GM21381 (cell line): ENCODE data around the gene KLHDC3.
"Not testable (repeated sequence)": the region's sequence is repeated elsewhere in the genome, so short reads cannot be mapped to it uniquely, and the experiment has no call there.

Experiments used
- ATAC-seq: cut with Tn5 transposase; IDR thresholded peaks from one replicate; pipeline ENCODE4 v1.9.1; 2021; ENCODE audit warnings: mild to moderate bottlenecking, moderate library complexity; ENCODE audit not compliant: unreplicated experiment

The KLHDC3 gene

DNA sequence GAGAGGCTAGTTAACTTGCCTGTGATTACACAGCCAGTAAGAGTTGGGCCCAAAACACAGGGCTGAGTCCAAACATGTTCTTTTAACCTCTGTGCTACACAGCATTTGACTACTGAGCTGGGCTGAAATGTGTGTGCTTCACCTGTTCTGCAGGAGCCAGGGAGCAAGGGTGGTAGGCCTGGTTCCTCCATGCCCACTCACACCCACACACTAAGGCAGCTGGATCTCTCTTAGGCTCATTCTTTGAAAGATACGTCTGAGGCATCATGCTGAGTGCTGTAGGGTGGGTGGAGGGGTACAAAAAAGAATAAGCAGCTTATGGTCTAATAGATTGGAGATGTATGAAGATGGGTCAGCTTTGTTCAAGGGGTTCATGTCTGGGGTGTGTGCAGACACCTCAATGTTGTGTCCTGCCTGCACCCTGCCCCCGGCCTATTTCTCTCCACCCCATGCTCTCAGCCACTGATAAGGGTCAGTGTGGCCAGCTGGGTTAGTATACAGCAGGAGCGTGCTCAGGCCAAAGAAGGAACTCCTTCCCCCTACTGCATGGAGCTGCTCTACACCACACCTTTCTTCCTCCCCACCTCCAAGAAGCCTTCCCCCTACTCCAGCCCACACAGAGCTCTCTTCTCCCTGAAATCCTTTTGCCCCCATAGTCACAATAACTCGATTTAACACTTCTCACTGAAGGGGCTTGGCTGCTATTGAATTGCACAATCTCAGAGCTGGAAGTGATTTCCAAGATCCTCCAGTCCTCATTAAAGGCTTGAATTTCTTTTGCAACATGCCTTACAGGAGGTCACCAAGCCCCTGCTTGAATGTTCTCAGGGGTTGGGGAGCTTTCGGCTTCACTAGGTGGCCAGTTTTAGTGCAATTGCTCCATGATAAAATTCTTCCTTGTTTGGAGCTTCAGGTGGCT is 26.3 kb upstream of the KLHDC3 start:
- ATAC-seq: no peak

DNA sequence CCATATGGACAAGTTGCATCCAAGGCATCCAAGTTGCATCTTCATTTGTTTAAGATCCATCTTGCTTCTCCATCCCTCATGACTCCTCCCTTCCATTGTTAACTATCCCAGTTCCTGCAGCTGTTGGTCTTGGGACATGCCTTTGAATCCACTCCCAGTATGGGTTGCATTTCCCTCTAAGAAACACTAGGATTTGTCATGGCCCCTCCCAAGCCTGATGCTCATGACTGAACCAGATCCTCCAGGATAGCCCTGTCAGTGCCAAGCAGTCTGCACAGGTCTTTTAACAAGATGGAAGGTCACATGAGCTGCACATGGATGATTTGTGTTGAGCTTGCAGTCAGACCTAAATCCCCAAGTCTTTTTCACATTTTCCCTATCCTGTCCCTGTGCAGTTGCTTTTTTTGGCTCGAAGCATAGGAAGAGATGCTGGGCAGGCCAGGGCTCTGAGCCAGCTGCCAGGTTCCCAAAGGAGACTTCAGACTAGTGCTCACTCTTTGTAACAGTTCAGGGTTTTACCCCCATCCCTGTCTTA is 25.5 kb upstream of the KLHDC3 start:
- no peak for ATAC-seq

DNA sequence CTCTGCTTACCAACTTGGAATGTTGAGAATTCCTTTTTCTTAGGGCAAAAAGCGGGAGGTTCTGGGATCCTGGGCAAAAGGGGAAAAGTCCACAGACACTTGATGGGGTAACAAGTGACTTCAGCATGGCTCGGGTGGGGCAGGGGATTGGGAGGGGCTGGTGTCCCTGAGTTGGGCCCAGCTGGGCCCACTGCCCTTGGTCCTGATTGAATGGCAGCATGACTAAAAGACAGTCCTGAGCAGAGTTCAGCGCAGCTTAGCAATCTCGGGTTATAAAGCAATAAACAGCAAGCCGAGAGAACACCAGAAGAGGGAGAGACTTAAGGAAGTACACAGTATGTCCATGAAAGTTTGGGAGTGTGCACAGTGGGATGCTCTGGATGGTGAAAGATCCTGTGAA is 24.1 kb upstream of the KLHDC3 start:
- ATAC-seq: no peak

DNA sequence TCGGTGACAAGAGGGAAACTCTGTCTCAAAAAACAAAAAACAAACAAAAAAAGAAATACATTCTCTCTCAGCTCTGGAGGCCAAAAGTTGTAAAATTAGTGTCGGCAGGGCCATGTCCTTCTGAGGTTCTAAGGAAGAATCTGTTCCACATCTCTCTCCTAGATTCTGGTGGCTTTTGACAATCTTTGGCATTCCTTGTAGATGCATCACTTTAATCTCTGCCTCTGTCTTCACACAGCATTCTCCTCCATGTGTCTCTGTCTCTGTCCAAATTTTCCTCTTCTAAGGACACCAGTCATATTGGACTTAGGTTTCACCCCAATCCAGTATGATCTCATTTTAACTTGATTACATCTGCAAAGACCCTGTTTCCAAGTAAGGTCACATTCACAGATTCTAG is 20.6 kb upstream of the KLHDC3 start:
- no peak for ATAC-seq

DNA sequence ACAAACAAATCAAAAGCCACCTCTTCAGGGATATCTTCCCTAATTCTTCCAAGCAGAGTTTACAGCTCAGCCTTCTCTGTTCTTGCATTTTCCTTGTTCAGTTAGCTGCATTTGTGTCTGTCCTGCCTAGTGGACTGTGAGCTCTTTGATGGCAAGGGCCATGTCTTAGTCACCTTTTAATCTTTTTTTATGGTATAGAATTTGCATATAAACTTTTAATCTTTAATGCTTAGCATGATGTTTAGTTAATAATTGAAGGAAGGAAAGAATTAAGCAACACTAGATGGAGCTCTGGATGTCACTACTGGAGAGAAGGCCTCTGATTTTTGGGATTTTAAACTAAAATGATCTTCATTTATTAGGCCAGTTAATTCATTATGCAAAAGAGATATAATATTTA is 17.5 kb upstream of the KLHDC3 start:
- ATAC-seq: no peak

DNA sequence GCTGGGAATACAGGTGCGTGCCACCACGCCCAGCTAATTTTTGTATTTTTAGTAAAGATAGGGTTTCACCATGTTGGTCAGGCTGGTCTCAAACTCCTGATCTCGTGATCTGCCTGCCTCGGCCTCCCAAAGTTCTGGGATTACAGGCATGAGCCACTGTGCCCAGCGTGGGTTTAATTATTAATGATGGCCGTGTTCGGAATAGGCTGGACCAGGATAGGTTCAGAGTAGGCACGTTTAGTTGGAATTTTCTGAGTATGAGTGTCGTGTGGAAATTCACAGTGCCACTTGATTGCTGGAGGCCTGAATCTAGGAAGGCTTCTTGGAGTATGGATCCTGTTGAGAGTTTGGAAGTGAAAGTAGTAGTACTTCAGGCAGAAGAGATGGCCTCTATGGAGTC is 15.8 kb upstream of the KLHDC3 start:
- not testable (repeated sequence) for ATAC-seq

DNA sequence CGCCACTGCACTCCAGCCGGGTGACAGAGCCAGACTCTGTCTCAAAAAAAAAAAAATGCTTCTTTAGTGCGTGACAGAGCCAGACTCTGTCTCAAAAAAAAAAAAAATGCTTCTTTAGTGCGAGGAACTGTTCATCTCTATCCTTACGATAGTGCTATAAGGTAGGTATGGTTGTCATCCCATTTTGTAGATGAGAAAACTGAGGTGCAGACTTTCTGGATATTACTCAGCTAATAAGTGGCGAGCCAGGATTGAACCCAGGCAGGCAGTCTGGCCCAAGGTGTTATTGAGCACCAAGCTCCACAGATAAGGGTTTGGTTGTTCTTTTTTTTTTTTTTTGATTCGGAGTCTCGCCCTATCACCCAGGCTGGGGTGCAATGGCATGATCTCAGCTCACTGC is 12.2 kb upstream of the KLHDC3 start:
- ATAC-seq: no peak

DNA sequence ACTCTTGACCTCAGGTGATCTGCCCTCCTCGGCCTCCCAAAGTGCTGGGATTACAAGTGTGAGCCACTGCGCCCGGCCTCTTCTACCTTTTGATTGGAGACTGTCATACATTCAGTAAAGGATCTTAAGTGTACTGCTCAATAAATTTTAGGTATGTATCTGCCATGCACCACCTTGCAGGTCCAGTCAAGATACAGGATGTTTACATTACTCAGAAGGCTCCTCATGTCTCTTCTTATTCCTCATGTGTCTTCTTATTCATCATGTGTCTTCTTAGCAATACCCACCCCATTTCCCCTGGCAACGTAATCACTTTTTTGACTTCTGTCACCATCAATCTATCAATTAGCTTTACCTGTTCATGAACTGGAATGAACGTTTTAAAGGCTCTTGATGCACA is 8.2 kb upstream of the KLHDC3 start:
- ATAC-seq: no peak

DNA sequence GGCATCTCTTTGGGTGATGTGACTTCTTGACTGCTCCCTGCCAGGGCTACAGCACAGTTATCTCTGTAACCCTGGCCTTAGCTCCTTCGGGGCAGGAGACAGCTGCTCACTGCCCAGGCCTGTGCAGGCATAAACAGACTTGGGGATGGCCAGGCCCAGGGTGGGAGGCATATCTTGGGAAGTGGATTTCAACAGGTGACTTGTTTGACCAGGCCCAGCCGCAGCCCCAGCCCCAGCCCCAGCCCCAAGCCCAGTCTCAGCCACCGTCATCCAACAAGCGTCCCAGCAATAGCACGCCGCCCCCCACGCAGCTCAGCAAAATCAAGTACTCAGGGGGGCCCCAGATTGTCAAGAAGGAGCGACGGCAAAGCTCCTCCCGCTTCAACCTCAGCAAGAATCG is 7.8 kb upstream of the KLHDC3 start:
- no peak for ATAC-seq

DNA sequence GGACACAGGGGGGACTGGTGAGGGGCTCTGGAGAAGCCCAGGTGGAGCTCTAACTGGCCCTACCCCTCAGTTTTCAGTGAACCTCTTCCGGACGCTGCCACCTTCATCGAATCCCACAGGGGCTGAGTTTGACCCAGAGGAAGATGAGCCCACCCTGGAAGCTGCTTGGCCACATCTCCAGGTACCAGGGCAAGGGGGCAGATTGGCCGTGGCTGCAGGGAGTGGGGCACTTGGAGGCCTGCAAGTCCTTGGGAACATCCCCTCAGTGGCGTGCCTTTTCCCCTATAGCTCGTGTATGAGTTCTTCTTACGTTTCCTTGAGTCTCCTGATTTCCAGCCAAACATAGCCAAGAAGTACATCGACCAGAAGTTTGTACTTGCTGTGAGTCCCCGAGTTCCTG is 6.9 kb upstream of the KLHDC3 start:
- ATAC-seq: no peak

DNA sequence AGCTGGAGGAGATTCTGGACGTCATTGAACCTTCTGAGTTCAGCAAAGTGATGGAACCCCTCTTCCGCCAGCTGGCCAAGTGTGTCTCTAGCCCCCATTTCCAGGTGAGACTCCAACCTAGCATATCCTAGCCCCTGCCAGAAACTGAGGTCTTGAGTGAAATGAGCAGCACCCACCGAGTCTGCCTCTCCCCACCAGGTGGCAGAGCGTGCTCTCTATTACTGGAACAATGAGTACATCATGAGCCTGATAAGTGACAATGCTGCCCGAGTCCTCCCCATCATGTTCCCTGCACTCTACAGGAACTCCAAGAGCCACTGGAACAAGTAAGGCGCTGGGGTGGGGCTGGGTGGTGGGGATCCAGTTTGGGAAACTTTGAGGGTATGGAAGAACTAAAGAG is 4.9 kb upstream of the KLHDC3 start:
- ATAC-seq: no peak

DNA sequence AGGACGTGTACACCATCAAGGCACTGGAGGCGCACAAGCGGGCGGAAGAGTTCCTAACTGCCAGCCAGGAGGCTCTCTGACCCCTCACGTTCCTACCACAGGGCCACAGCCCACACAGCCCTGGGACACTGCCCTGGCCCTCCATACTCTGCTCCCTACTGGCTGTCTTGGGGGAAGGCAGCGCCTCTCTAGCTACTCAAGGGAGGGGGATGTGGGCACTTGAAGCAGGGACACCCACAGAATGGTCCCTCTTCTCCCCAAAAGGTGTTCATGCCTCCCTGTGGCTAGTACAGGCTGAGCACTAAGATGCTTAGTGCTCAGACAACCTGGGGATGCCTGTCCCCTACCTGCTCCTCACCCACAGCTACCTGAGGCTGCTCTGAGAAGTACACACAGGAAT is 2.8 kb upstream of the KLHDC3 start:
- no peak for ATAC-seq

DNA sequence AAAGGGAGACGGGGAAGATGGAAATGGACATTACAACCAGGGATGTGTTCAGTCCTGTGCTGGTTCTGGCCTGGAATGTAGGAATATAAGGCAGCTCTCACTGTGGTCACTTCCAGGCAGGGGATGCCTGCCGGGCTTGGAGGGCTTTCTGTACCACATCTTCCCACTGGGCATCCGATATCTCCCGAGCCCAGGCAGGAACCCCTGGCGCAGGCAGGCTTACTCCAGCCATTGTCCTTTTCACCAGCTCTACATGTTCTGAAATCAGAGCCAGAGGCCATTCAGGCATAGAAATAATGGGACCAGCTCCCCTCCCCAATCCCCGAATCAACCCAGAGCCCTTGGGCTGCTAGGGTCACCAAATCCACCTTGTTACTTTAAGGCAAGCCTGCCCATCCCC is 1.7 kb upstream of the KLHDC3 start:
- ATAC-seq: no peak

DNA sequence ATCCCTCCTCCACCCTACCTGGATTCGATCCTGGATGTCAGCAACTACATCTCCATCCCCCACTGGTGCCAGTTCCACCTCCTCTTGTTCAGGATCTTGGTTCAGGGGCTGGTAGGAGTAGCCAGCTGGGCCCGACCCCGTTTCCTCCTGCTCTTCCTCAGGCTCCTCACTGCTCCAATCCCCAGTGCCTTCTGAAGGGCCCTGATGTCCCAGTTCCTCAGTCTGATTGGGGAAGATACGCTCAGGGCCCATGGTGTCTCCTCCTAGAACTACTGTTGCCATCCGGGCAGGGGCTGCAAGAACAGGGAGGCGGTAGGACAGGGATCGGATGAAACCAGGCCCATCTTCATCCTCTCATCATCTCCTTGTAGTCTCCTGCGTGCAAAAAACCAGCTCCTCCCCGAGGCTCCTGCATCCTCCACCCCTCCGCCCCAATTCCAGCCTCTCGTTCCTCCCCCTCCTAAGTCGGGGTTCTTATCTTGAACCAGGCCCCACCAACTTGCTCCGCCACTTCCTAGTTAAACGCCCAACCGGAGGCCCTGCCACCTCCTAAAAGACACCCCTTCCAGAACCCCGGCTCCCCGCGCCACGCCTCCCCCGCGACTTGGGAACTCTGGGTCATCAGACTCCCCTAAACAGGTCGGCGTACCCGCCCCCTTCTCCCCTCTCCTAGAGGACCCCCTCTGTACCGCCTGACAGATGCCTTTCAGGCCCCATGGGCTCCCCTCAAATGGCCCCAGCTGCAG is 779 bp upstream of the KLHDC3 start:
- no peak for ATAC-seq

DNA sequence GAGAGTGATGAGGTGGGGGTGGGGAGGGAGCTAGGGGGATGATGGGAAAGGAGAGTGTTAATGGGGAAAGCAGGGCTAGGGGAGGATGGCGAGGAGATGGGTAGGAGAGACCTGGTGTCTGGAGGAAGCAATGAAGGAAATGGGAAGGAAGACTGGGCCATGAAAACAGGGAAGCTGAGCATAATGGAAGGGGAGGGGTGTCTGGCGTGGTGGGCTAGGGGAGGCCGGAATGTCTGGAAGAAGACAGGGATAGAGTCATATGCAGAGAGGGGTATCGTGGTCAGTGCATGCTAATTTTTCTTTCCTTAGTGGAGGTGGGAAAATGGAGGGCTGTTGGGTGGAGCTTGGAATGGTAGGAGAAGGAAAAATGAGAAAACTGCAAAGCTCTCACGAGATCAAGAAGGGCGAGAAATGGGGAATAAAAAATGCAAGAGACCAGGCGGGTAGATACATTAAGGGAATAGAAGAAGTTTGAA is 423 bp downstream of the KLHDC3 start:
- ATAC-seq: no peak

DNA sequence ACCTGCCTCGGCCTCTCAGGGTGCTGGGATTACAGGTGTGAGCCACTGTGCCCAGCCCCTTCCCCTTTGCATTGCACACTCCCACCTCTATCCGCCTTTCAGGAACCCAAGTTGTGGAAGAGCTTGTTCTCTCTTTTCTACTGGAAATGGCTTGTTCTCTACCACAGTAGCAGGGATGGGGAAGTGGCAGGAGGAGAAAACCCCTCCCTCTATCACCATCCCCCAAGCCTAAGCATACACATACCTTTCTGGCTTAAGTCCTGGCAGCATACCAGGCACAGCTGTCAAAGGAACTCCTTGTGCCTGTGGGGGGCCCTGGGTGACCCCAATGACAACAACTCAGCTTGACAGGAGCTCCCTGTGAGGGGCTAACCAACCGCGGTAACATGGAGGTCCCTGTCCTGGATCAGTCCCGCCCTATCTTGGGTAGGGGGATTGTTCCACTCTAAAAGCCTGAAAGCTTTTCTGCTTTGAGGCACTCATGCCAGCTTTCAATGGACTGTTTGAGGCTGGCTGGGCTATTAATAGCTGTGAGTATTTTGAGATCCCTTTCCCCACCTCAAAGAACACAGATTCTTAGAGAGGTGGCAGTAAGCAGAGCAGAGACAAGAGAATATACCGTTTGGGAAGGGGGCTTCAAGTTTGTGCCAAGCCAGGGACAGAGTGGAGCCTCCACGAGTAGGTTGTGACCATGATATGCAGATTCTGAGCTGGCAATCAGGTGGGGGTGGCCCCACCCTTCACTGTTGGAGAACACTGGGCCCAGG is 2.3 kb downstream of the KLHDC3 start:
- no peak for ATAC-seq

DNA sequence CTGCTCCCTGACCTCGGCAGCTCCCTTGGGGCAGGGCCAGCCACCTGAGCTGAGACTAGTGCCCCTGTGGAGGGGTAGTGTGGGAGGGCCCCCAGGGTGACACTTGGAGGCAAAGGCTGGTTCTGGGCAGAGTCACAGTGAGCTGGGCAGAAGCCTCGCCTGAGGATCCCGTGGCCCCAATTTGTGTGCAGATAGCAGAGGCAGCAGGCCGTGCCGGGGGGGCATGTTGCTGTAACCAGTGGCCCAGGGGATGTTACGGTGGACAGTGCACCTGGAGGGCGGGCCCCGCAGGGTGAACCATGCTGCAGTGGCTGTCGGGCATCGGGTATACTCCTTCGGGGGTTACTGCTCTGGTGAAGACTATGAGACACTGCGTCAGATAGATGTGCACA is 2.9 kb downstream of the KLHDC3 start:
- no peak for ATAC-seq

DNA sequence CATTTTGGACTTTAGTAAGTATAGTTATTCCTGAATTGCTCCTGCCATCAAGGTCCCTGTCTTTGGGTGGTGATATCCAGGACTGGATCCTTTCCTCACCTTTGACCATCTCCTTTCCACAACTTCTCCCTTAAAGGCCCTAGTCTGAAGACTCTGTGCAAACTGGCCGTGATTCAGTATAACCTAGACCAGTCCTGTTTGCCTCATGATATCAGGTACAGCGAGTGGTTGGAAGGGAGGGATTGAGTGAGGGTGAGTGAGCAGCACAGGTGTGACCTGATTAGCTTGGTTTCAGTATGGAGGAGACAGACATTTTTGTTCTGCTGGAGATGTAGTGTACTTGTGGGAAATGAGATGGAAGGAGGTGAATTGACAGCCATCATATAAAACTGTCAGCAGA is 5.1 kb downstream of the KLHDC3 start:
- ATAC-seq: no peak

DNA sequence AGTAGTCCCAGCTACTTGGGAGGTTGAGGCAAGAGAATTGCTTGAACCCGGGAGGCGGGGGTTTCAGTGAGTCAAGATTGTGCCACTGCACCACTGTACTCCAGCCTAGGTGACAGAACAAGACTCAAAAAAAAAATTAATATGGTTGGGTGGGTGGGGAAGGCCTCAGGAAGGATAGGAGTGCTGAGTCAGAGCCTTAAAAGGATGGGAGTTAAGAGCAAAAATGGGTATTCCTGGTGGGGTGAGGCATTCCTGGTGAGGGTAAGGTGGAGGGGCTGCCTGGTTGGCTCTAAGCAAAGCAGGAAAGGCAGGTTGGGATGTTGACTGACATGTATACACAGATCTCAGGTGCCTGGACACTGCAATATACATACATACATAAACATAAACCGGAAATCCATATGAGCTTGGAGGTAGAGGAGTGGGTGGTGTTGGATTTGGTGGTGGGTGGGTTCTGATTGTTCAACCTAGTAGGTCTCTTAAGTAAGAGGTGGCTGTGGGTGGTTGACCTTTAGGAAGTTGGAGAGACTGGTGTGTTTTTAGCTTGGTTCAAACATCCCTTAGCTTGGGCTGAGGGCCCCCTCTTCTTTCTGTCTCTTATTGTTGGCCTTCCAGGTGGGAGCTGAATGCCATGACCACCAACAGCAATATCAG is 6.1 kb downstream of the KLHDC3 start:
- ATAC-seq: no peak

DNA sequence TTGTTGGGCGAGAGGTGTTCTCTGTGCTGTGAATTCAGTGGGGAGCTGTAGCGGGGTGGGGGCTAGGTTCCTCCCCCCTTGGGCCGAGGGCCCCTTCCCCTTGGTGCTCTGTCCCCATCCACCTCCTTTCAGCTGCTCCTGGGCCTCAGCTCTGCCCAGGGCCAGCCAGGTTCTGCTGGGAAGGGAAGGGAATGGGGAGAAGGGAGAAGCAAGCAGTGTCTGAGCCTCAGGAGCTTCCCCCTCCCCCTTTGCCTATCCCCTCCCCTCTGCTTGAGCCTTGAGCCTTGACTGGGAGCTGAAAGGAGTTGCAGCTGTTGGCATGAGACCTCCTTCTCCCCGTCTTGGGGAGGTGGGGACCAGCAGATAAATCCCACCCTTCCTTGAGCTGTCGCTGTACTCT is 6.8 kb downstream of the KLHDC3 start:
- no peak for ATAC-seq
